ENCODE measurements around the gene PLIN4. TPM values are rescaled to one million over a fixed set of nuclear protein-coding genes. Genes with fewer than 3 reads are reported as not detected.

PLIN4 gene
- total and polyA plus RNA-seq, 10 of the 15 experiments (the other 5 are each of a cell fraction or from before 2014, with no cell fraction given), result 0.01 to 0.11 (median 0.05) TPM; not detected in 2

DNA sequence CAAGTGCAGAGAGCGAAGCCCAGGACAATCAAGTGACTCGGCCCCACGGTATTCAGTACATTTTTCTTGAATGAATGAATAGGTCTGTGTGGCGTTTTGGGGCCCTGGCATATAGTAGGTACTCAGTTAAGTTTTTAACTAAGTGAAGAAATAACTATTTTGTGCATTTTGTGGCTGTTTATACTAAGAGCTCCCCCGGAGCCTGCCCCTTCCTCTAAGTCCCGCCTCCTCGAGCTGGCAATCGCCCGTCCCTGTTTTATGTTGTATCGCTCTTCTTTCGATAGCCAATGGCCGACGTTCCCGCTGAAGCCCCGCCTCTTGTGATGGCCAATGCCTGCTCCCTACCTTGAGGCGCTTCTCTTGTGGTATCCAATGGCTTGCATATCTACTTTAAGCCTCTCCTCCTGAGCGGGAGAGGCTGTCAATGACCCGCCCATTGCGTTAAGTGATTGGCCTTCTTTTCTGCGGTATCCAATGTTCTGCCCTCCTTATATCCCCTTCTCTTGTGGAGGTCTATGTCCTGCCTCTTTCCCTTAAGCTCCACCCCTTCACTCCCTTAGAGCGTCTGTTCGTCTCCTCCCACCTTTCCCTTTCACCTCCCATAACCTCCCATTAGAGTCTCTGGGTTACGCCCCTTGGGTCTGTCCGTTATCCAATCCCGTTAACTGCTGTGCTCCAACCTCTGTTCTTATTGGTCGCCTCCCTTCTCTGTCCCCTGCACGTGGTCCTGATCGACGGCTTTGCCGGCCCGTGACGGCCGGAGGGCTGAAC is 46.7 kb downstream of the PLIN4 start (continued):
- TF ChIP-seq RELA (IDR thresholded peaks at IDR 0.05; ENCODE audit: borderline replicate concordance, partially characterized antibody) (peak; percentile 79), NFYB (IDR thresholded peaks at IDR 0.05; ENCODE audit: insufficient read depth, low read depth, low read length) (peak; percentile 78)

DNA sequence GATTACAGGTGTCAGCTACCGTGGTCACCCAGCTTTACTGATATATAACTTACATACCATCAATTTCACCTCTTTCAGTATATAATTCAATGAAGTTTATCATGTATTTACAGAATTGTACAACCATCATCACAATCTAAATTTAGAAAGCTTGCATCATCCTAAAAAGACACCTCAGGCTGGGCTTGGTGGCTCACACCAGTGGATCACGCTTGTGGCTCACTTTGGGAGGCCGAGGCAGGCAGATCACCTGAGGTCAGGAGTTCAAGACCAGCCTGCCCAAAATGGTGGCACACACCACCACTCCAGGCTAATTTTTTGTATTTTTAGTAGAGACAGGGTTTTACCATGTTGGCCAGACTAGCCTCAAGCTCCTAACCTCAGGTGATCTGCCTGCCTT is 50.5 kb downstream of the PLIN4 start:
- Histone ChIP-seq H3K27me3 (replicated peaks in 1 of 2; ENCODE audit: control insufficient read depth in 2 of 2, insufficient read depth in 2 of 2, low read length in 1 of 2) (no peaks in the 10 kb centered on the region), H3K4me2 (ENCODE audit: control insufficient read depth, insufficient read depth) (no peak overlapping the region), H4K20me1 (ENCODE audit: control insufficient read depth, insufficient read depth) (no peaks in the 10 kb centered on the region), H3K36me3 (ENCODE audit: control insufficient read depth in 2 of 2, insufficient read depth in 2 of 2, low read length in 1 of 2) (no peaks in the 10 kb centered on the region), H3K9me3 (replicated peaks; ENCODE audit: control insufficient read depth, insufficient read depth, low read length) (no peaks in the 10 kb centered on the region), H3K4me1 (ENCODE audit: control insufficient read depth, insufficient read depth, low read length) (peaks cover 5% of the 10 kb centered on the region), H2AFZ (ENCODE audit: control insufficient read depth, low read depth, low read length) (no peak overlapping the region), H3K27ac (ENCODE audit: control insufficient read depth, insufficient read depth) (no peak overlapping the region), H3K79me2 (ENCODE audit: control insufficient read depth, insufficient read depth, low read length) (peaks cover 5% of the 10 kb centered on the region), H3K4me3 (no peak overlapping the region), H3K9ac (ENCODE audit: control insufficient read depth, insufficient read depth, low read length) (no peak overlapping the region)
- ChIA-PET SMC1A (ENCODE audit: uncharacterized antibody, unreplicated experiment) (no interaction called here), RAD21 (ENCODE audit: unreplicated experiment) (no interaction called here), POLR2A (no interaction called here), CTCF (no interaction called here)
- no TSS peak for BruUV-seq (replicated peaks)
- in situ Hi-C loops (cut with MboI) (no loop called here), intact Hi-C loops (cut with micrococcal nuclease; ENCODE audit: unreplicated experiment) (no loop called here)
- 51% methylated on average over 3 of the region's 3 CpGs for WGBS (ENCODE audit: insufficient coverage, insufficient replicate concordance, low lambda C conversion rate, missing lambda C conversion rate)
- no peak for TF ChIP-seq SUPT20H (IDR thresholded peaks at IDR 0.05; ENCODE audit: borderline replicate concordance, control insufficient read depth, low read depth, low read length)
- TF ChIP-seq SPI1 (IDR thresholded peaks at IDR 0.05; ENCODE audit: borderline replicate concordance, insufficient read depth, low read depth, low read length), result no peak
- no peak for TF ChIP-seq PAX5 (IDR thresholded peaks at IDR 0.05; ENCODE audit: borderline replicate concordance, low read depth, low read length)
- TF ChIP-seq, protein P1, sequence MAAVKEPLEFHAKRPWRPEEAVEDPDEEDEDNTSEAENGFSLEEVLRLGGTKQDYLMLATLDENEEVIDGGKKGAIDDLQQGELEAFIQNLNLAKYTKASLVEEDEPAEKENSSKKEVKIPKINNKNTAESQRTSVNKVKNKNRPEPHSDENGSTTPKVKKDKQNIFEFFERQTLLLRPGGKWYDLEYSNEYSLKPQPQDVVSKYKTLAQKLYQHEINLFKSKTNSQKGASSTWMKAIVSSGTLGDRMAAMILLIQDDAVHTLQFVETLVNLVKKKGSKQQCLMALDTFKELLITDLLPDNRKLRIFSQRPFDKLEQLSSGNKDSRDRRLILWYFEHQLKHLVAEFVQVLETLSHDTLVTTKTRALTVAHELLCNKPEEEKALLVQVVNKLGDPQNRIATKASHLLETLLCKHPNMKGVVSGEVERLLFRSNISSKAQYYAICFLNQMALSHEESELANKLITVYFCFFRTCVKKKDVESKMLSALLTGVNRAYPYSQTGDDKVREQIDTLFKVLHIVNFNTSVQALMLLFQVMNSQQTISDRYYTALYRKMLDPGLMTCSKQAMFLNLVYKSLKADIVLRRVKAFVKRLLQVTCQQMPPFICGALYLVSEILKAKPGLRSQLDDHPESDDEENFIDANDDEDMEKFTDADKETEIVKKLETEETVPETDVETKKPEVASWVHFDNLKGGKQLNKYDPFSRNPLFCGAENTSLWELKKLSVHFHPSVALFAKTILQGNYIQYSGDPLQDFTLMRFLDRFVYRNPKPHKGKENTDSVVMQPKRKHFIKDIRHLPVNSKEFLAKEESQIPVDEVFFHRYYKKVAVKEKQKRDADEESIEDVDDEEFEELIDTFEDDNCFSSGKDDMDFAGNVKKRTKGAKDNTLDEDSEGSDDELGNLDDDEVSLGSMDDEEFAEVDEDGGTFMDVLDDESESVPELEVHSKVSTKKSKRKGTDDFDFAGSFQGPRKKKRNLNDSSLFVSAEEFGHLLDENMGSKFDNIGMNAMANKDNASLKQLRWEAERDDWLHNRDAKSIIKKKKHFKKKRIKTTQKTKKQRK (IDR thresholded peaks at IDR 0.05; ENCODE audit: low read depth, low read length), result no peak
- no peak for TF ChIP-seq YBX1 (IDR thresholded peaks at IDR 0.05)
- TF ChIP-seq SRF (IDR thresholded peaks at IDR 0.05; ENCODE audit: low read depth in 2 of 2, low read length in 2 of 2), result no peak
- TF ChIP-seq, protein P2, sequence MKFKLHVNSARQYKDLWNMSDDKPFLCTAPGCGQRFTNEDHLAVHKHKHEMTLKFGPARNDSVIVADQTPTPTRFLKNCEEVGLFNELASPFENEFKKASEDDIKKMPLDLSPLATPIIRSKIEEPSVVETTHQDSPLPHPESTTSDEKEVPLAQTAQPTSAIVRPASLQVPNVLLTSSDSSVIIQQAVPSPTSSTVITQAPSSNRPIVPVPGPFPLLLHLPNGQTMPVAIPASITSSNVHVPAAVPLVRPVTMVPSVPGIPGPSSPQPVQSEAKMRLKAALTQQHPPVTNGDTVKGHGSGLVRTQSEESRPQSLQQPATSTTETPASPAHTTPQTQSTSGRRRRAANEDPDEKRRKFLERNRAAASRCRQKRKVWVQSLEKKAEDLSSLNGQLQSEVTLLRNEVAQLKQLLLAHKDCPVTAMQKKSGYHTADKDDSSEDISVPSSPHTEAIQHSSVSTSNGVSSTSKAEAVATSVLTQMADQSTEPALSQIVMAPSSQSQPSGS (IDR thresholded peaks at IDR 0.05; ENCODE audit: low read length), result no peak
- no peak for TF ChIP-seq ETV6 (conservative IDR thresholded peaks at IDR 0.05 in 1 of 2, IDR thresholded peaks at IDR 0.05 in 1 of 2; ENCODE audit: borderline replicate concordance in 1 of 2, low read depth in 1 of 2)
- TF ChIP-seq KDM1A (IDR thresholded peaks at IDR 0.05; ENCODE audit: borderline replicate concordance), result no peak
- TF ChIP-seq CREB1 (IDR thresholded peaks at IDR 0.05; ENCODE audit: low read depth), result no peak
- no peak for TF ChIP-seq SP1 (IDR thresholded peaks at IDR 0.05; ENCODE audit: low read depth, low read length)
- TF ChIP-seq, protein P3, sequence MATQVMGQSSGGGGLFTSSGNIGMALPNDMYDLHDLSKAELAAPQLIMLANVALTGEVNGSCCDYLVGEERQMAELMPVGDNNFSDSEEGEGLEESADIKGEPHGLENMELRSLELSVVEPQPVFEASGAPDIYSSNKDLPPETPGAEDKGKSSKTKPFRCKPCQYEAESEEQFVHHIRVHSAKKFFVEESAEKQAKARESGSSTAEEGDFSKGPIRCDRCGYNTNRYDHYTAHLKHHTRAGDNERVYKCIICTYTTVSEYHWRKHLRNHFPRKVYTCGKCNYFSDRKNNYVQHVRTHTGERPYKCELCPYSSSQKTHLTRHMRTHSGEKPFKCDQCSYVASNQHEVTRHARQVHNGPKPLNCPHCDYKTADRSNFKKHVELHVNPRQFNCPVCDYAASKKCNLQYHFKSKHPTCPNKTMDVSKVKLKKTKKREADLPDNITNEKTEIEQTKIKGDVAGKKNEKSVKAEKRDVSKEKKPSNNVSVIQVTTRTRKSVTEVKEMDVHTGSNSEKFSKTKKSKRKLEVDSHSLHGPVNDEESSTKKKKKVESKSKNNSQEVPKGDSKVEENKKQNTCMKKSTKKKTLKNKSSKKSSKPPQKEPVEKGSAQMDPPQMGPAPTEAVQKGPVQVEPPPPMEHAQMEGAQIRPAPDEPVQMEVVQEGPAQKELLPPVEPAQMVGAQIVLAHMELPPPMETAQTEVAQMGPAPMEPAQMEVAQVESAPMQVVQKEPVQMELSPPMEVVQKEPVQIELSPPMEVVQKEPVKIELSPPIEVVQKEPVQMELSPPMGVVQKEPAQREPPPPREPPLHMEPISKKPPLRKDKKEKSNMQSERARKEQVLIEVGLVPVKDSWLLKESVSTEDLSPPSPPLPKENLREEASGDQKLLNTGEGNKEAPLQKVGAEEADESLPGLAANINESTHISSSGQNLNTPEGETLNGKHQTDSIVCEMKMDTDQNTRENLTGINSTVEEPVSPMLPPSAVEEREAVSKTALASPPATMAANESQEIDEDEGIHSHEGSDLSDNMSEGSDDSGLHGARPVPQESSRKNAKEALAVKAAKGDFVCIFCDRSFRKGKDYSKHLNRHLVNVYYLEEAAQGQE (IDR thresholded peaks at IDR 0.05; ENCODE audit: low read depth, low read length), result no peak
- DNase-seq (ENCODE audit: low read depth, low spot score) (no peak), FAIRE-seq (no peak), ATAC-seq (no peak)
